Frontal cortex (tissue), 4 donors: ENCODE results near the gene TSPEAR. TPM values are rescaled to one million over a fixed set of nuclear protein-coding genes. Genes with fewer than 3 reads are reported as not detected.

ENCODE experiments used
- DNase-seq, 2 donors: peaks; one replicate each; pipeline ENCODE4 v3.0.0; 2012; ENCODE audit warnings: low spot score in 2 of 2
- FAIRE-seq: peaks from 2 replicates; lab custom pipeline; 2012; peaks lifted over from hg19 to GRCh38; lab: Jason Lieb, UNC
- total RNA-seq: library from RNA; depleted of rRNA; stranded (reverse); fragments of >200 nt; gene quantifications from one replicate; pipeline ENCODE4 v1.2.3, GENCODE V29; 2014
- donor health status: control.
- donor health status: control.
- donor health status: control.

The TSPEAR gene
- total RNA-seq, 1 donor from 2014 or later = not detected

DNA sequence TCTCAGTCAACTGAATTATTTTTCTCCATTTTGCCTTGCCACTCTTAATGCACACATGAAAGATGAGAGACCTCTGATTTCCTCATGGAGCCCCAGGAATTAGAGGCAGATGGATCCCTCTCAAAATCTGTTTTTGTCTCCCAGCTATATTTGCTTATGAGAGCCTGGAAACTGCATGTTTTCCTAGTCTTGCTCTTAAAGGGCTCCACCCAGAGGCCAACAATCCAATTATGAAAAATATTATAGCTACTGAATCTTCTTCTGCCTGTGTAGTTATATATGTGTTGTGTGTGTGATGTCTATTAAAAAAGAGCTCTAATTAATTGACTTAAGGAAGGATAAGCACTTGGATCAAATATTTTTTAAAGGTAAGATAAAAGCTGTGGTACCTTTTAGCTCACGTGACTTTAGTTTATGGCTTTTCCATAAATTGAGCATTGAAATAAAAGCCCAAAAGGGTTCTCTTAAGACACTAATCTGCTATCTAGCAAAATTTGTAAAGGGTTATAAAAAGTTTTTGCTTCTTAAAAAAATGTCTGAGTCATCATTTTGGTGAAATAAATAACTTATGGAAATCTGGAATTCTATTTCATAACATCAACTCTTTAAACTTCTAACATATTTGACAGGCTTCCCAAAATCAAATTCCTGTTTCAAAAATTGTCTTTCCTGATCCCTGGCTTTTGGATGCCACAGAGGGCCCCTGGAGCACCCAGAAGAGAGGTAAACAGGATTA lies 31.2 kb upstream of the TSPEAR start:
- DNase-seq (no peak), FAIRE-seq (no peak)

DNA sequence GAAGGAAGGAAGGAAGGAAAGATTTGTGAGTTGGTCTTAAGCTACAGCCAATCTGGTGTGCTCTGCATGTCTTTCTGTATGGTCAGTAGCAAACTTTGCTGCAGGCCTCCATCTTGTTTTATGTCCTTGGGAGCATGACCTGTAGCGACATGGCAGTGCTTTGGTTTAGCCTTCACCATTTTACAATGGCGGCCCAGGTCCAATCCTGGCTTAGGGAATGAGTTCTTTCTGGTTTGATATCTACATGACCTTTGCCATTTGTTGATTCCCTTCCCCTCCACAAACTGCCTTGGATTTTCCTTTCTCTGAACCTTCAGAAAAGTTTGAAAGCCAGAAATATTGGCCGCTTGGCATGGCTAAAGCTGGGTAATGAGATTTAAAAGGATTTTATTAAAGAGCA lies 30.5 kb upstream of the TSPEAR start:
- DNase-seq = no peak
- no peak for FAIRE-seq

- FAIRE-seq (no peak), DNase-seq (no peak)
Measured at GRCh38 chr21:44740742-44741141, 29.4 kb upstream of the TSPEAR start.

GRCh38 chr21:44739316-44739715 lies 27.9 kb upstream of the TSPEAR start:
- FAIRE-seq (no peak), DNase-seq (no peak)

DNA sequence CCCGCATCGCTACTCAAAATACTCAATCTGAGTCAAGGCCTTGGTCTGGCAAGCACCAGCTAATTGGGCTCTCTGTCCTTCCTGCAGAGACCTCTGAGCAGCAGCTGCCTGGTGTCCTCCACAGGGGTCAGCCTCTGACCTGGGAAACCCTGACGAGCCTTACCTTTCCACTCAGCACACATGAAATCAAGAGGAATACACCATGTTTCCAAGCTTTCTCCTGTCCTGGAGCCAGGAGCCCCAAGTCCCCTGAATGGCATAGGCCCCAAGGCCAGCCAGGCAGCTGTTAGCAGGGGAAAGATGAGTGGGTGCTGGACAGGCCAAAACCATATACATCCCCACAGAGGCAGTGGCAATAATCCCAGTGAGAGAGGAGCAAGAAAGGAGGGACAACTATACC lies 27.2 kb upstream of the TSPEAR start:
- DNase-seq (no peak), FAIRE-seq (no peak)

DNA sequence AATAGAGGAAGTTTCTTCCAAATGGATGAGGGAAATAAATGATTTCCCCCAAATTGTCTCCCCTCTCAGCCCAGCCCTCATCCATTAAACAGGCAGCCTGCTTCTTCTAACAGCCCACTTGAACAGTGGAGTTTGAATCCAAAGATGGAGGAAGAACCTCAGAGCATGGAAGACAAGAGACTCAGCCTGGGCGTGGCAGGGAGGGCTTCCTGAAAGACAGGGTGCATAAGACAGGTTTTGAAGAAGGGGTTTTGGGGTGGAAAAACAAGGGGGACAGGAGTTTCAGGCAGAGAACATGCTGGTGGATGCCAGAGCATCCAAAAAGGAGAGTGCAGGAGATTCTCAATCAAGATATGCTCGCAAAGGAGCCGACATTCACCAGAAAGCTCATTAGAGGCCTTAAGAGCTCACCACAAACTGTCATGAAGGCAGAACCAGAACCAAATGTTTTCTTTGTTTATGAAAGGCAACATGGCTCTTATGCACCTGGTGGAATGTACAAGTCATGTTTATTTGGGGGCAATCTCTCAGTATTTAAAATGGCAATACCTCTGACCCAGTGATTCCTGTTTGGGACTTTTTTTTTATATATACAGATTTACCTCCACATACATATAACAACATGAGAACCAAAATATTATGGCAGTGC lies 26.5 kb upstream of the TSPEAR start:
- FAIRE-seq (no peak), DNase-seq (no peak)

GRCh38 chr21:44736291-44737004 lies 25.1 kb upstream of the TSPEAR start:
- FAIRE-seq (no peak), DNase-seq (no peak)

DNA sequence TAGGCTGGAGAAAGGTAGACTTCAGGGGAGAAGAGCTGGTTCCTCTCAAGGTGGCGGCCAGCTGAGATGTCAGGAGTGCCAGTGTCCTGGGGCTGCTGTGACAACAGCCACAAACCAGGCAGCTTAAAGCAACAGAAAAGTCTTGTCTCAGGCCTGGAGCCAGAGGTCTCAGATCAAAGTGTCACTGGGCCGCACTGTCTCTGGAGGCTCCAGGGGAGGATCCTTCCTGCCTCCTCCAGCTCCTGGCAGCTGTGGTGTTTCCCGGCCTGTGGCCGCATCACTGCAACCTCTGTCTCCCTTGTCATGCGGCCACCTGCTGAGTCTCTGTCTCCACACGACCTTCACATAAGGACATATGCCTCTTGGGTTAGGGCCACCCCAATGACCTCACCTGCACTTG lies 24.4 kb upstream of the TSPEAR start:
- no peak for DNase-seq
- FAIRE-seq = no peak

- no peak for DNase-seq
- no peak for FAIRE-seq
Measured at GRCh38 chr21:44734841-44735240, 23.5 kb upstream of the TSPEAR start.

- FAIRE-seq = no peak
Measured at GRCh38 chr21:44734026-44734745, 22.8 kb upstream of the TSPEAR start.

GRCh38 chr21:44732956-44733355 lies 21.6 kb upstream of the TSPEAR start:
- DNase-seq = no peak
- no peak for FAIRE-seq

More at GRCh38 chr21:44734026-44734745, 22.8 kb upstream of the TSPEAR start:
- DNase-seq = no peak

DNA sequence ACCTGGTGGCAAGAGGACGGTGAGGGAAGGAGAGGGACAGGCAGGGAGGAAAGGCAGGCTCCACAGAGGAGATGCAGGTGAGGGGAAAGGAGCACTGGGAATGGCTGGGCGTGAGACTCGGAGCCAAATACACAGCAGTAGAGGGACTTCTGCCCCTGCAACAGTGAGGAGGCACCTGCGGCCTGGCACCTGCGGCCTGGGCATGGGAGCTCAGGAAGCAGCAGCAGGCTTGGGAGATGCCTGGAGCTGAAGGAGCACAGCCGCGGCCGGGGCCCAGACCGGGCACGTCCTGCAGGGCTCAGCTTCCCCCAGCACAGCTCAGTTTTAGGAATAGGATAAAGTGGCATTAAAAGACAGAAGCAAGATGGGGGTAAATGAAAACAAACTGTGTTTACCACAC lies 20.9 kb upstream of the TSPEAR start:
- DNase-seq = no peak
- no peak for FAIRE-seq

GRCh38 chr21:44730951-44731579 lies 19.7 kb upstream of the TSPEAR start:
- FAIRE-seq (no peak), DNase-seq (no peak)

DNA sequence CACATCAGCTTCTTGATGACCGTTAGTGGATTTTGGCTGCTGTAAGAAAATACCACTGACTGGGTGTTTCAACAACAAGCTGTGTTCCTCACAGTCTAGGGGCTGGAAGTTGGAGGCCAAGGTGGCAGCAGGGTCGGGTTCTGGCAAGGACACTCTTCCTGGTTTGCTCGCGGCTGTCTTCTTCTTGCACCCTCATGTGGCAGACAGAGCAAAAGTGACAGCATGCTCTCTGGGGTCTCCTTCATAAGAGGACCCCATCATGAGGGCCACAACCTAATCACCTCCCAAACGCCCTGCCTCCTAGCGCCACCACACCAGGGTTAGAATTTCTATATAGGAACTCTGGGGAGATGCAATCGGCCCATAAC lies 18.6 kb upstream of the TSPEAR start:
- FAIRE-seq (no peak), DNase-seq (no peak)

DNA sequence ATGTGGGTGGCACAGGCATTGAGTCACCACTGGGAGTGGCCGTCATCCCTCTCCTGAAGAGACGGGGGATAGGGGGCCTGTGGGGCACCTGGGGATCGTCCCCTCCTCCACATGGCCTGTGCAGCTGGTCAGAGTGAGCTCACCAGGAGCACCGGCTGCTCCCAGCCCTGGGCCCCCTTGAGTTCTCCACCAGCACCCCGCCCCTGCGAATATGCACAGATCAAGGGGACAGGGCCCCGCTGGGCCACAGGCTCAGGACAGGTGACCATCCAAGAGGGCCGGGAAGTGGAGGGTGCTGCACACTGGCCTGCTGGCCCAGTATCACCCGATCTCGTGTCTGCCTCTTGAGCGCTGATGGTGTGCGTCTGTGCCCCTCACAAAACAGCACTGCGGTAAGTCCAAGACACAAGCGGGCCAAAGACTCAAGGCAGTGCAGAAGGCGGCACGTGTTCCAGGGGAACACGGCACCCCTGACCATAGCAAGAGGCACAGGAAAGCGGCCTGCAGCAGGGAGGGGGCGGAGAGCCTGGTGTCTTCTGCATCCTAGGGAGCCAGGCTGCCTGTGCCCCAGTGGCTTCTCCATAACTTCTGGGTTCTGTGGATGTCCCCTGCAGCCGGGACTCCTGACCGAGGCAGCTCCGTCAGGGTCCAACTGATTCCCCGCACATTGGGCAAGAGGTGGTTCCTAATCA lies 18.1 kb upstream of the TSPEAR start:
- DNase-seq (no peak), FAIRE-seq (no peak)

DNA sequence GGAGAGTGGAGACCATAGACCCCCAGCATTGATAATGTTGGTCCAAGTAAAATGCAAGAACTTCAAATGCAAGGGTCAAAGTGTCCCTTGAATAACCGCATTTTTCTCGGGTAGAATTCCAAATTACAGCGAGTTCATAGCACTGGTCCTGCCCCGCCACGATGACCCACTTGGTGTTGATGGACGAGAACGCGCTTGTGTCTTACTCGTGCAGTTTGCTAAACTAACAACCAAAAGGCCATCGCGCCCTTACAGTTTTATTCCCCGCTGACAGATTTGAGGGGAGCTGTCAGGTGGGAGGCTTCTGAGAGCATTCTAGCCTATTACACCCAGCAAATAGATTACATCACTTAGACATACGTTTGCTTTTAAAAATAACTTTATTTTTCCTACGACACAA lies 17.3 kb upstream of the TSPEAR start:
- DNase-seq (no peak), FAIRE-seq (no peak)

GRCh38 chr21:44727757-44728156 lies 16.4 kb upstream of the TSPEAR start:
- FAIRE-seq = no peak
- no peak for DNase-seq

DNA sequence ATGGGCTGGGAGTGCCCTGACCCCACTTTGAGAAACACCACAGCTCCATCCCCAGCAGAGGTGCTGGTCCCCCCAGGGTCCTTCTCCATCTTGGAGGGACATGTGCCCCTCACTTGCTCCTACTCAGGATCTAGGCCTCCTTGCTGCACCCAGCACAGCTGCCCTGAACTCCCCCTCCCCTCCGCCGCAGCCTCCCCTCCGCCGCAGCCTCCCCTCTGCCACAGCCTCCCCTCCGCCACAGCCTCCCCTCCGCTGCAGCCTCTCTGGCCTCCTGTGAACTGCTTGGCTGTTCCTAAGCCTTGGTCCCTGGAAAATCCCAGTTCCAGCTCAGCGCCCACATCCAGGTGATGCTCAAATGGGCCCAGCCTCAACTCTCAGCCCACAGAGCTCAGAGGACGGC lies 15.9 kb upstream of the TSPEAR start:
- DNase-seq = no peak
- no peak for FAIRE-seq

GRCh38 chr21:44726826-44727225 lies 15.5 kb upstream of the TSPEAR start:
- DNase-seq = no peak
- FAIRE-seq = no peak

DNA sequence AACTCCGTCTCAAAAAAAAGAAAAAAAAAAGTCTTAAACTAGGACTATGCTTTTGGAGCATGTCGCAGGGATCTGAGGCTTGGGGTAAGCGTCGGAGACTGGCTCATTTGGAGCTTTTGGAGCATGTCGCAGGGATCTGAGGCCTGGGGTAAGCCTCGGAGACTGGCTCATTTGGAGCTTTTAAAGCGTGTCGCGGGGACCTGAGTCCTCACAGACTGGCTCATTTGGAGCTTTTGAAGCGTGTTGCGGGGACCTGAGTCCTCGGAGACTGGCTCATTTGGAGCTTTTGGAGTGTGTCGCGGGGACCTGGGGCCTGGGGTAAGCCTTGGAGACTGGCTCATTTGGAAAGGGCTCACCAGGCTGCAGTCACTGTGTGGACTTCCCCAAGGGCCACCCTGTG lies 13.6 kb upstream of the TSPEAR start:
- FAIRE-seq (no peak), DNase-seq (no peak)
